Activated CD4-positive, alpha-beta T cell treated with anti-CD3 and anti-CD28 coated beads, Interleukin-10, Interleukin-2, amounts not matched to agents 100 ng/mL and 50 ng/mL, durations not matched to agents 16 hours and 8 hours (primary cell): ENCODE measurements around the gene IPO9.
"Not testable (repeated sequence)": the region's sequence is repeated elsewhere in the genome, so short reads cannot be mapped to it uniquely, and the experiment has no call there.

Experiments
- DNase-seq: peaks from one replicate; pipeline ENCODE4 v3.0.0-alpha.2; 2020

Gene IPO9

DNA sequence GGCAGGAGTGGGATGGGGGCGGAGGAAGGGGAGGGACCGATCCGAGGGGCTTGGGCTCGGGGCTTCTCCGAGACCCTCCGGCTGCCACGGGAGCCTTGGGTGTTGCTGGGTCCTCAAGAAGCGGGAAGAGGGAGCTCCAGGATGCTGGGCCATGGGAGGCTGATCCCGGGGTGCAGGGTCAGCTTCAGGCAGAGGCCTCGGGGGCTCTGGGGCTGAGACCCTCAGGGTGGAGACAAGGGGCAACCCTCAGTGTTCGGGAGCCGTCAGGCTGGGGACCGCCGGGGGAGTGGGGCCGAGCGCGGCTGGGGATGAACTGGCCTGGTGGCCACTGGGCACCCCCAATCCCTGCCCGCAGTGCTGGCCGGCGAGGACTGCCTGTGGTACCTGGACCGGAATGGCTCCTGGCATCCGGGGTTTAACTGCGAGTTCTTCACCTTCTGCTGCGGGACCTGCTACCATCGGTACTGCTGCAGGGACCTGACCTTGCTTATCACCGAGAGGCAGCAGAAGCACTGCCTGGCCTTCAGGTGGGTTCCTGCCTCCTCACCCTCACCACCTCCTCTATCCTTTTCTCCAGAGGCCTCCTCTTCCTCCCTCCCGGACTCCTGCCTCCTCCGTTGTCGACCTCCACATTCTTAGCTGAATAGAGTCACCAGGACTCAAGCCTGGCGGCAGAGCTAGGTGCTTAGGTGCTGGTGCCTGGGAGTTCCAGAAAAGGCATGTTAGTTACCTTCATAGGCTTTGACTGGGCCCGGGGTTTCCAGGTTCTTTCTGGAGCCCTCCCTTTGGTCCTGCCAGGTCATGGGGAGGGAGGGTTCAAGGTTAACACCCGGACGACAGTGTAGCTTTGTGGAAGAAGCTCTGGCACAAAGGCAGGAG is 60.4 kb downstream of the IPO9 start:
- DNase-seq: no peak

DNA sequence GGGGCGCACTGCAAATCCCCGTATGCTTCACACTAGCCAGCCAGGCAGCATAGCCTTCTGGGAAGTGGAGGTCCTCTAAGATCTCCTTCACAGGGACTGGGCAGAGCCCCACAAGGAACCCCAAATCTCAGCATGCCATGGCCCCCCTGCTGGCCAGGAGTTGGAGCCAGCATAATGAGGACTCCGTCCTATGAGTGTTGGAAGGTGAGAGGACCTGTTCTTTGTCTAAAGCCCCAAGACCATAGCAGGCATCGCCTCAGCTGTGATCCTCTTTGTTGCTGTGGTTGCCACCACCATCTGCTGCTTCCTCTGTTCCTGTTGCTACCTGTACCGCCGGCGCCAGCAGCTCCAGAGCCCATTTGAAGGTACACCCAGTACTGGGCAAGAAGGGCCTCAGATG is 61.3 kb downstream of the IPO9 start:
- no peak for DNase-seq

DNA sequence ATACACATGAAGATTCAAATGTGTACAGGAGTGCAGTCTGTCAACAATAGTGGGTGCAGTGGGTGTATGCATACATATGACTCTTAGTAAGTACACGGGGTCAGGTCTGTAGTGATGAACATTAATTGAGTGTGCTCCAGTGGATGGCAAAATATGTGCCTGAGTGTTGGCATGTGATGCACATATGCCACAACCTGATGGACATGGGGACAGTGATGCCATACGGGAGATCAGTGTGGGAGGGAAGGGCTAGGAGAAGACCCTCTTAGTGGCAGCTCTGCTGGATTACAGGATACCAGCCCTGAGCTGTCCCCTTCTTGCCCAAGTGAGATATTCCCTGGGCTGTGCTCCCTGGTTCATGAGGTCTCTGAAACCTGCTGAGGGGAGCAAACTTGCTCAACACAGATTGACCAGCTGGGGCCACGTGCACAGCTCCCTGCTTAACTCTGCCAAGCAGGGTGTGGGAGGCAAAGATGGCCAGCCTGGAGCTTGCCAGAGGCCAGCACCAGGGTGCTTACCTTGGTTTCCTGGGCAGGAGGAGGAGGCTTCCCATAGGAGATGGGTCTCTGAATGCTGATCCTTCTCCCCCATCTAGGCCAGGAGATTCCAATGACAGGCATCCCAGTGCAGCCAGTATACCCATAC is 62.0 kb downstream of the IPO9 start:
- DNase-seq: no peak

DNA sequence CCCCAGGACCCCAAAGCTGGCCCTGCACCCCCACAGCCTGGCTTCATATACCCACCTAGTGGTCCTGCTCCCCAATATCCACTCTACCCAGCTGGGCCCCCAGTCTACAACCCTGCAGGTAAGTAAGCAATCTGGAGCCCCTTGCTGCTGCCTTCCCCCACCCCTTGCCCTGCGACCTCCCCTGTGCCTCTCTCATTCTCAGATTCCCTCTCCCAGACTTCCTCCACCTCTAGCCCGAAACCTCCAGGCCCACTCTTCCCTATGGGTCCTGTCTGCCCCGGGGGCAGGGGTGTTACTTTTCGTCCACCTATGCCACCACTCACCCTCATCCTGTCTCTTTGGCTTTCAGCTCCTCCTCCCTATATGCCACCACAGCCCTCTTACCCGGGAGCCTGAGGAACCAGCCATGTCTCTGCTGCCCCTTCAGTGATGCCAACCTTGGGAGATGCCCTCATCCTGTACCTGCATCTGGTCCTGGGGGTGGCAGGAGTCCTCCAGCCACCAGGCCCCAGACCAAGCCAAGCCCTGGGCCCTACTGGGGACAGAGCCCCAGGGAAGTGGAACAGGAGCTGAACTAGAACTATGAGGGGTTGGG is 62.6 kb downstream of the IPO9 start:
- no peak for DNase-seq

DNA sequence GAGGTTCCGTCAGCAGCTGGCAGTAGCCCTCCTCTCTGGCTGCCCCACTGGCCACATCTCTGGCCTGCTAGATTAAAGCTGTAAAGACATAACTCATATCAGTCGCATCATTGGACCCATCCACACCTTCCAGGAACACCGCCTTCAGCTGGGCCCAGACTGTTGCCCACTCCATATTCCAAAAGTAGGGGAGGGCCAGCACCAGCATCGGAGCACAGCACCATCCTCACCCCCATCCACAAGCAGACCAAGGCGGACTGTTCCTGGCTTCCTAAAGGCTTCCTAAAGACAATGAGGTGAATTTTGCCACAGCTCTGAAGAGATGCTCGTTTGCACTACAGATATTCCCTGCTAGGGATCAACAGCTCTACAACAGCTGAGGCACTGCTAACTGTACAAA is 63.3 kb downstream of the IPO9 start:
- DNase-seq: no peak

DNA sequence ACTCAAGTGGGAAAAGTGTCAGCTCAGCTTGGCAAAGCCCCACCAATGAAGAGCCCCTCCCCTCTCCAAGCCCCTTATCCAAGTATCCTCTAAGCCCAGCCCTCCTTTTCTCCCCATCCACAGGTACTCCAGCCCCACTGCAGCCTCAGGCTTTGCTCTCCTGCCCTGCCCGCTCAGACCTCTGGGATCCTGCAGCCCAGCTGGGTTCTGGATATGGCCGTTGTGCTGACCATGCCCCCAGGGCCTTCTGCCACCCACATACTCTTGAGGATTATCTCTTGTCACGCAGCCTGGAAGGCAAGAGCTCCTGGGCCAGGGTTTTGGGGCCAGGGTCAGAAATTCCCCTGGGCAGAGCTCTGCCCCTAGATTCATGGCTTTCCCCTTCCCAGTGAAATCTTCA is 64.5 kb downstream of the IPO9 start:
- DNase-seq: no peak

DNA sequence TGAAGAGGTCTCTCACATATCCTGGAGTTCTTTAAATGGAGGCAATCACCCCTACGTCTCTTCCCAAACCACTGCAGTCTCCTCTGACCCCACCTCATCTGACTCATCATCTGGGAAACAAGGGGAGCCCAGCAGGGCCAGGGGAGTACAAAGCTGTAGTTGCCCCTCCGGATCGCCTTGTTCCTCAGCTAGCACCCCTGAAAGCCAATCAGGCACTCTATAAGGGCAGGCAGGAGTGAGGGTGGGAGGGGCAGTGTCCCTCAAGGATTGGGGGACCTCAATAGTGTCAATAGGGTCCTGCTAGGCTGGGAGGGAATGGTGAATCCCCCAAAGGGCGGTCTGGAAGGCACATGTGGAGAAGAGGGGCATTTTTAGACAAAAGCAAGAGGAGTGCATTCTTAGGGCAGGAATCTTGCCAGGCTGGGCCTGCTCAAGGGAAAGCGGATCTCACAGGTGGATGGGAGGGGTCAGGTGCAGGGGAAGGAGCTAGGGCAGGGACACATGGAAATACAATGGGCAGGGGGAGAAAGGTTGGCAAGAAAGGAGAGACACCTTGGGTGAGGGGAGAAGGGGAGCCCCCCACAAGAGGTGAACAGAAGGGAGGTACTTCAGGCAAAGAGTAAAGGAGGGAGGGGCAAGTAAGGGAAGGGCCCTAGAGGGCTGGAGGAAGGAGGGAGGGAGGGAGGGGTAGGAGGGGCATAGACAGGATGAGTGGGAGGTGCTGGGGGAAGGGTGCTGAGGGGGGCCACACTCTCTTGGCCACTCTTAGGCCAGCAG is 65.6 kb downstream of the IPO9 start:
- DNase-seq: no peak

DNA sequence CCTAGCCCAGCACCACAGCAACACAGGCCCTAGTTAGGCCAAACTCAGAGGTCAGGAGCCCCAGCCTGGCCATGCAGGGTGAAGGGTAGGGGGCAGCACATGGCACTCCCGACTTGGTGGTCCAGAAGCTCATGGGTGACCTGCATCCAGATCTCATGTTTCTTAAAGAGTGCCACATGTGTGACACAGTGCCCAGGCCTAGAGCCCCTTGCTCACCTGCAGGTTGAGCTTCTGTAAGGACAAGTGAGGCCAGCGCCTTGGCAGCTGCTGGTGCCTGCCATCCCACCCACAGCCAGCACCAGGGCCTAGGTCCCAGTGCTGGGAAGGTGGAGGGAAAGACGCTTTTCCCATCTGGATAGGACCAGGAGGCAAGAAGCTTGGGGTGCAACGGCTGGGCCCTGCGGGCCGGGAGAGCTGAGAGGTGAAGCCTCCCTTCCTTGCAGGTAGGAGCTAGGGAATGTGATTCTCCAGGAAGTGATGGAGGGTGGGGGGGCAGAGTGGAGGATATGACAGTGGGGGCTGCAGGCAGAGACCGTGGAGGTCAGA is 66.2 kb downstream of the IPO9 start:
- DNase-seq: no peak

DNA sequence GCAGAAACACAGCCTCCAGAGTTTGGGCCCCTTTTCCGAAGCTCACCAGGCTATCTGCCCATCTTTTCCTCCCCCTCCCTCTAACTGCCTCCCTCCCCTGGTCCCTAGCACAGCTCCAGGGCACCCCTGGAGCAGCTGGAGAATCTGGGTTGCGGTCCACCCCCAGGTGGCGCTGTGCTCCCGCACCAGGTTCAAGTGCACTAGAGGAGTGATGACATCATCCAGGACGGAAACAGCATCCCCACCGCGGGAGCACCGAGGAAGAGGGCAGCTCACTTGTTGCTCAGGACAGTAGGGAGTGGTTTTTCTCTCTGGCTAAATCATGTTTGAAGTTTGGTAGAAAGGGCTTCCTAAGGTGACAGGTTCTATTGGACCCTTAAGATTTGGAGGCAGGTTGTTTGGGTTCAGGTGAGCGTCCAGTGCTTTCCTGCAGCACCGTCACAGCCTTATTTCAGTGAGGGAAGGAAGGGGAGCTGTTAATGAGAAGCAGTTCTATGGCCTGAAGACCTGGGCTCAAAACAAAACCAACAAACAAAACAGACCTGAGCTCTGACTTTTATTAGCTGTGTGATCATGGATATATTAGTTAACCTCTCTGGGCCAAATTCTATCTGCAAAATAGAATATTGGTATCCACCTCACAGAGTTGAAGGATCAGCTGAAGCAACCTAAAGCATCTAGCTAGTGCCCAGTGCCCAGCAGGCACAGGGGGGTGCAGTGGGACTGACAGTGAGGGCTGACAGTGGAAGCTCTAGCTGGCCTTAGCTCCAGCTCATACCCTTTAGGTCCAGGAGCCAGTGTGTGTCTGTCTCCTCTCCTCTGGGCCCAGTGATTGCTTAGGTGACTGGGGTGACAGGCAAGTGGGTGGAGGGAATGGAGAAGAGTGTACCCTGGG is 67.2 kb downstream of the IPO9 start:
- DNase-seq: peak; percentile 91

DNA sequence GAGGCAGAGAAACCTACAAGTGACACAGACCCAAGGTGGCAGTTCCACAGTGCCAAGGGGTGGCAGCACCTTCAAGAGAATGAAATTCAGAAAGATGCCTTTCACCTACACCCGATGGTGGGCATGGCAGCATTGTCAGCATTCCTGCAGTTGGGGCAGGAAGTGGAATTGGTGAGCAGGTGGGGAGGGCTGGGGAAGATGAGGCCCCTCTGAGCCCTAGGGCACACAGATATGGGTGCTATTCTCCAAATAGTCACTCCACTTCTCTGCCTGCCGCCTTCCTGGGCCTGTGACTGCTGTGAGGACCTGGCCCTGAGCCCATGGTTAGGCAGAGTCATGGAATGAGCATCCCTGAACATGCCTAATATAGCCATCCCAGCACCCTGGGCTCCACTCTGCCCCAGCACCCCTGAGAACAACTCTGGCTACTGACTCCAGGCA is 68.0 kb downstream of the IPO9 start:
- no peak for DNase-seq

DNA sequence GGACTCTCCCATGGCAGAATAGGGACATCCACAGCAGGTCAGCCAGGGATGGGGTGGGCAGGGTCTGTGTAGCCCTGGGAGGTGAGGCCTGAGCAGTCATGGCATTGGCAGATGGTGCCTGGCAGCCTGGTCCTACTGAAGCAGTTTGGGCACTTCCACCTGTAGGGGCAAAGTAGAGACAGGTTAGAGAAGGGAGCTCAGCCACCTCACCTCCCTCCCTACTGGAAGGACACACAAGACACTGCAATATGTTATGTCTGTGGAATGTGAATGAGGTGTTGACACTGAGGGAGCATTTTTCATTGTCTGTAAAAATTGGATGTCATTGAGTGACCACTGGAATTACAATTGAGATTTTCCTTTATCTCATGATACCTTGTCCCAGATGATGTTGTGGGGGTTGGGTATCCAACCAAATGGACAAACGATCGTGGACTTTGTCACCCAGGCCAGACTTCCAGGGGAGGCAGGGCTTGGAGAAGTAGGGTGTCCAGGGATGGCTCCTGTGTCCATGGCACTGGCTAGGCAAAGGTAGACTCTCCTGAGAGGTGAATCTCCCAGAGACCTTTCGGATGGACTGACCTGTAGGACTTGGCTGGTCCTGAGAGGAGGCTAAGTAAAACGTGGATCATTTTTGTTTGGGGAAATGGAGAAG is 69.4 kb downstream of the IPO9 start:
- no peak for DNase-seq

DNA sequence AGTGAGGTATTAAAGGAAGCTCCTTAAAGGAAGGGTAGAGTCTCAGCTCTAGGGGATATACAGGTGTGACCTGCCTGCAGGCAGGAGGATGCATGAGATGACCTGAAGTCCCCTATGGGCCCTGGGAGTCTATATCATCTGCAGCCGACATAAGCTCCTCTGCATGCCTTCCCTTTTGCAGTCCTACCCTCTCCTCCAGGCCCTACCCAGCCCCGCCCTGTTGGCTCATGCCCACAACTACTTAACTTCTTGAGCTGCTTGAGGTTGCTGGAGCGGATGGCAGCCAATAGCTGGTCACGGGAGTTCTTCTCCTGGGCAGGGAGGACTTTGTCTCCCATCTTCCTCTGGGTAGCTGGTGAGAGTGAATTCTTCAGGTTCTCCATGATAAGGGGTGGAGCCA is 70.0 kb downstream of the IPO9 start:
- DNase-seq: no peak

DNA sequence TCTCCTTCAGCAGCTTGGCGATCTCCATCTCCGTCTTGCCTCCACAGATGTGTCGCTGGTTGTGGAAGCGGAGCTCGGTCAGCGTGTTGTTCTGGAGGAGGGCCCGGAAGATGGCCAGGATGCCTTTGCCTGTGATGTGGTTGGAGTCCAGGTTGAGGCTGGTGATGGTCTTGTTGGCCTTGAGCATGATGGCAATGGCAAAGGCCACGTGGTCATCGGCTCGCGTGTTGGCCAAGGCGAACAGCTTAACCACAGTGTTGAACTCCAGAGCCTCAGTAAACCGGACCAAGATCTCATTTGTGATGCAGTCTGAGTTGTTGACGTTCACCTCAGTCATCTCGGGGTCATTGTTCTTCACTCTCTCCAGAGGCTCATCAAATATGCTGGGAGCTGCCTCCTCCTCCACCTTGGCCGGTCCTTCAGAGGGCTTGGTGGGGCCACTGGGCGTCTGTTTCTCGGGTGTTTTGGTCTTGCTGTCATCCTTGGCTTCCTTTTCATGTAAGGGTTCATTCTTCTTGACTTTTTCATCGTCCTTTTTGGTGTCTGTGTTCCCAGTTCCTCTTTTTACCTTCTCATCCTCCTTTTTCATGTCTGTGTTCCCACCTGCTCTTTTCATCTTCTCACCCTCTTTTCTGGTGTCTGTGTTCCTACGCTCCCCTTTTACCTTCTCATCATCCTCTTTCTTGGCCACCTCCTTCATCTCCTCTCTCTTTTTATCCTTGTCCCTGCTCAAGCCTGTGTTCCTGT is 70.9 kb downstream of the IPO9 start:
- no peak for DNase-seq

DNA sequence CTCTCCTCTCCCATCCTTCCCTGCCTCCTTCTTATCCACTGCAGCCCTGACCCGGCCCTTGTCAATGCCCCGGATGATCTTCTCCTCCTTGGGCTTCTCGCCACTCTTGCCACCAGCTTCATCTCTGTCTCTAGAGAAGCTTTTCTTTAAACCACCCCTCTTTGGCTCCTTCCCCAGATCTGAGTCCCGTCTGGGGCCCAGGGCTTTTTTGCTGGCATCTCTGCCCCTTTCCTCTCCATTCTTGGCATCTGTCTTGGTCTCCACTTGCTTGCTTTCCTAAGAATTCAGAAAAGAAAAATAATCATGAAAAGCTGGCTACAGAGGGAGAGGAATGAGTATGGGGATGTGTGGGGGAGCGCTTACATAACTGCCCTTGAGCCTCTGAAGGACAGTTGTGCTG is 71.5 kb downstream of the IPO9 start:
- no peak for DNase-seq

DNA sequence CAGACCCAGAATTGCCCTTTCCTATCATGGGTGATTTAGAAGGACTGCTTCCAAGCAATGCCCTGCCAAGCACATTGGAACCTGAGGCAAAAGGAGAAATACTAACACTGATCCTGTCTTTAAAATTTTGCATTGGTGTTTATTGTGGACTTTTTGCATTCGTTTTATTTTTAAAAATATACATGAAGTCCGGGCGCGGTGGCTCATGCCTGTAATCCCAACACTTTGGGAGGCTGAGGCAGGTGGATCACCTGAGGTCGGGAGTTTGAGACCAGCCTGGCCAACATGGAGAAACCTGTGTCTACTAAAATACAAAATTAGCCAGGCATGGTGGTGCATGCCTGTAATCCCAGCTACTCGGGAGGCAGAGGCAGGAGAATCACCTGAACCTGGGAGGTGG is 72.1 kb downstream of the IPO9 start:
- DNase-seq: not testable (repeated sequence)

DNA sequence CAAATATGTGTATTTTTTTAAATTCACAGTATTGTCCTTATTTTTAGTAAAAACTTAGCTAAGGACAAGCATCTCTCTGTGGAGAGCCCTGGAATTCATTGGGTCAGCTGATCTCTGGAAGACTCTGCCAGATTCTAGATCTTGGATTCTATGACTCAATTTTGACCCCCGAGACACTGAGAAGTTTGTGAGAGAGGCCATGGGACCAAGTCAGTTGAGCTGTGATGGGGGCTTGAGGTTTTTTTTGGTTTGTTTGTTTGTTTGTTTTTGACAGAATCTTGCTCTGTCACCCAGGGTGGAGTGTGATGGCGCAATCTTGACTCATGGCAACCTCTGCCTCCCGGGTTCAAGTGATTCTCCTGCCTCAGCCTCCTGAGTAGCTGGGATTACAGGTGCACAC is 73.2 kb downstream of the IPO9 start:
- no peak for DNase-seq

DNA sequence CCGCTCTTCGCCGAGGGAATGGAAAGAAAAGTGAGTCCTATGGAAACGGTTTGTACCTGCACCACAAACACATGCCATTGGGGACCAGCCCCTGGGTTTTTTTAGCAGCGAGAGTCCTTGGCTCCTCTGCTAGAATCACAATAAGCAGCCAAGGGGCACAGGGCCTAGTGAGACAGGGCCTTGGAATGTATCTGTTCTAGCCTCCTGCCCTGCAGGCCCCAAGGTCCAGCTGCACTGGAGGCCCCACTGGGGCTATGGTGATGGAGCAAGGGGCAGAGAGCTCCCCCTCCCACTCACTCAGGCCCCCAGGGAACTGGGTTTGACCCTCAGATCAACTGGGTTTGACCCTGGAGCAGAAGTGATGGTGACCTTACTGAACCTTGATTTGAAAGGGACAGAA is 74.2 kb downstream of the IPO9 start:
- DNase-seq: no peak

DNA sequence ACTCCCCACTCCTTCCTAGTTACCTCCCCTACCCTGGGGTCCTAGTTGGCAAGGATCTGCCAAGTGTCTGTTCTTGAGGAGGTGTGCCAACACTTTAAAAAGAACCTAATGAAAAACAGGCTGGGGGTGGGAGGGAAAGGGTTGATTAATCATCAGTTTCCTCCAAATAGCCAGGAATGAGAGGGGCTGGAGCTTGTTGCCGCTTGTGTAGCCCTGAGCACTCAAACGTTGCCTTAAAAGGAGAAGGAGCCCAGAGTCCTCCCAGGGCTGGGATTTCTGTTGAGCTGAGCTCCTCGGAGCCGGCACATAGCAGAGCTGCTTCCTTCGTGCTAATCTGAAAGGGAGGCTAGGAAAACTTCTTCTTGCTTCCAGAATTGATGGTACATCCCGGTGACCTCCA is 75.6 kb downstream of the IPO9 start:
- DNase-seq: no peak

DNA sequence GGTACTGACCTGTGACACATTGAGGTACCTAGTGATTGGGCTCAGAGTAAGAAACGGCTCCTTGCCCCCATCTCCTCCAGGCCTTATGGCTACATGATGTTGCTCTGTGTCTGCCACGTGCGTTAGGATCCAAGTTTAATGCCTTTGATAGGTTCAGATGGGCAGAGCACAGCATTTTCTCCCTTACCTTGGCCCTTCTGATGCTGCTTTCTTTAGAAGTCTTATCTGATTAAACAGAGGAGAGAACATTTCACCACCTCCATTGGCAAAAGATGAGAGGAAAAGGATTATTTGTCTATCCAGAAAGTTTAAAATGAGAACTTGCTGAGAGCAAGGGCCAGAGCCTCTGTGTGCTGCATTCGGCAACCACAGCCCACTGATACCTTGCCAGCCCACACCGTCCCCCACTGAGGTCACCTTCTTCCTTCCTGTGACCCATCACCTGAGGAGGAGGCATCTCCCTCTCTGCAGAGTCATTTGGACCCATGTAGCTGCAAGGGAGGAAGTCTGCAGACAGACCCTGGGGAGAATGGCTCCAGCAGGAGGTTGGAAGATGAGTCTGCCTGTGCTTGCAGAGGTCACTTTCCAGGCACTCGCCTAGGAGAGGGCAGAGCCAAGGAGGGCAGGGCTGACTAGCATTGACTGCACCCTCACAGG is 76.4 kb downstream of the IPO9 start:
- DNase-seq: peak; percentile 17

DNA sequence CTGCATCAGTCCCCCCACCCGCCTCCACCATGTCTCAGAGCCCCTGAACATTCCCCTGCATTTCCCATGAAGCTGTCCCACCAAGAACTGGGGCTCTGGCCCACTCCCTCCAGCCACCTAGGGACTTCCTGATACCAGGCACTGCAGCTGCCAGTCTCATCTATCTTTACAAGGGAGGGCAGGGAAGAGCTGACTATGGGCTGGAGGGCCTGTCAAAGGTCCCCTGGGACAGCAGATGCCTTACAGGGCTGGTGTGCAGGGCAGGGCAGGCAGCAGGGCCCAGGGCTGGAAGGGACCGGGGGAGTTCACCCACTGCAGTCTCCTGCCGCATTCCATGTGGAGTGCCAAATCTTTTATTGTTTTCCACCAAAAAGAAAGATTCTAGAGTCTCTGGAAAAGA is 77.4 kb downstream of the IPO9 start:
- no peak for DNase-seq
